ENCODE data around the gene TTLL10.

DNA sequence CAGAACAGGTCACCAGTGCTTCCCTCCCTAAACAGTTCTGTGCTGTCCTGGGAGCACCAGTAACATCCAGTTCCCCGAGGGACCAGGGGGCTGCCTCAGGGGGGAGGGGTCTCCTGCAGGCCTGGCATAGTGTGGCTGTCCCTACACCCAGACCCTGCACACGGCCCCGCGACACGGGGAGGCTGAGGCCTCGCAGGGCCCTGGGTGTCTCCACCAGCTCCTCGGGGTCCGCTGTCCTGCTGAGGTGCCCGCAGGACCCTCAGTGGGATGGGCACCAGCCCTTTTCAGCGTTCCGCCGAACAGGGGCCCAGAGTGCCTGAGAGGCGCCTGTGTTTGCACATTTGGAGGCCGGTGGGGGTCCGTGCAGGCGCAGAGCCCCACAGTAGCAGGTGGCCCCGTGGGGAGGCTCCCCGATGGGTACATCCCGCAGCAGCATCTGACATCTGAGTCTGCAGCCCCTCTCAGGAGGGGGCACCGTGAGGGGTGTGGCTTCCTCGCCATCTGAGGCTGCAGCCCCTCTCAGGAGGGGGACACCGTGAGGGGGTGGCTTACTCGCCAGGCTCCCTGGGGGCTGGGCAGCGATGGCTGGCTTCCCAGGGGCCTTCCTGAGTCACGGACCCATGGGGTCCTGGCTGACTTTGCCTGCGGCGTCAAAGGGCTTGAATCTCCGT is 39.2 kb upstream of the TTLL10 start:
- TF ChIP-seq SP1 (IDR thresholded peaks at IDR 0.05) (no peak), L3MBTL2 (conservative IDR thresholded peaks at IDR 0.05) (no peak), FOXM1 (IDR thresholded peaks at IDR 0.05; ENCODE audit: borderline replicate concordance) (no peak), SUZ12 (IDR thresholded peaks at IDR 0.05) (no peak), TARDBP (IDR thresholded peaks at IDR 0.05) (no peak), FOXK2 (IDR thresholded peaks at IDR 0.05) (no peak), ARNT (IDR thresholded peaks at IDR 0.05) (no peak), ZNF384 (IDR thresholded peaks at IDR 0.05) (no peak), ELF4 (IDR thresholded peaks at IDR 0.05) (no peak)
- TF ChIP-seq, protein P1, sequence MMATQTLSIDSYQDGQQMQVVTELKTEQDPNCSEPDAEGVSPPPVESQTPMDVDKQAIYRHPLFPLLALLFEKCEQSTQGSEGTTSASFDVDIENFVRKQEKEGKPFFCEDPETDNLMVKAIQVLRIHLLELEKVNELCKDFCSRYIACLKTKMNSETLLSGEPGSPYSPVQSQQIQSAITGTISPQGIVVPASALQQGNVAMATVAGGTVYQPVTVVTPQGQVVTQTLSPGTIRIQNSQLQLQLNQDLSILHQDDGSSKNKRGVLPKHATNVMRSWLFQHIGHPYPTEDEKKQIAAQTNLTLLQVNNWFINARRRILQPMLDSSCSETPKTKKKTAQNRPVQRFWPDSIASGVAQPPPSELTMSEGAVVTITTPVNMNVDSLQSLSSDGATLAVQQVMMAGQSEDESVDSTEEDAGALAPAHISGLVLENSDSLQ (IDR thresholded peaks at IDR 0.05) = no peak

All from HEK293T (cell line).